ENCODE results near the gene GNB1L.

Gene GNB1L

DNA sequence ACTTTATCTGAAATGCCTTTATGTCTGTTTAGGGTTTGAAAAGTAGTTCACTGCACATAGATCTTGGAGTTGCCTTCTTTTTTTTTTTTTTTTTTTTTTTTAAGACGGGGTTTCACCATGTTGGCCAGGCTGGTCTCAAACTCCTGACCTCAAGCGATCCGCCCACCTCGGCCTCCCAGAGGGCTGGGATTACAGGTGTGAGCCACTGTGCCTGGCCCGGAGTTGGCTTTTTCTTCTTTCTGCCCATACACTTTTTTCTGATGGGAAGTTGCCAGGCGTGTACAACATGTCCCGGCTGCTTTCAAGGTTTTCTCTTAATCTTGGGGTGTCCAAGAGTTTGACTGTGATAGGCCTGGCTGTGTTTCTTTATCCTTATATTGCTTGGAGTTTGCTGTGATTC lies 12.9 kb upstream of the GNB1L start:
- TF ChIP-seq, protein P1, sequence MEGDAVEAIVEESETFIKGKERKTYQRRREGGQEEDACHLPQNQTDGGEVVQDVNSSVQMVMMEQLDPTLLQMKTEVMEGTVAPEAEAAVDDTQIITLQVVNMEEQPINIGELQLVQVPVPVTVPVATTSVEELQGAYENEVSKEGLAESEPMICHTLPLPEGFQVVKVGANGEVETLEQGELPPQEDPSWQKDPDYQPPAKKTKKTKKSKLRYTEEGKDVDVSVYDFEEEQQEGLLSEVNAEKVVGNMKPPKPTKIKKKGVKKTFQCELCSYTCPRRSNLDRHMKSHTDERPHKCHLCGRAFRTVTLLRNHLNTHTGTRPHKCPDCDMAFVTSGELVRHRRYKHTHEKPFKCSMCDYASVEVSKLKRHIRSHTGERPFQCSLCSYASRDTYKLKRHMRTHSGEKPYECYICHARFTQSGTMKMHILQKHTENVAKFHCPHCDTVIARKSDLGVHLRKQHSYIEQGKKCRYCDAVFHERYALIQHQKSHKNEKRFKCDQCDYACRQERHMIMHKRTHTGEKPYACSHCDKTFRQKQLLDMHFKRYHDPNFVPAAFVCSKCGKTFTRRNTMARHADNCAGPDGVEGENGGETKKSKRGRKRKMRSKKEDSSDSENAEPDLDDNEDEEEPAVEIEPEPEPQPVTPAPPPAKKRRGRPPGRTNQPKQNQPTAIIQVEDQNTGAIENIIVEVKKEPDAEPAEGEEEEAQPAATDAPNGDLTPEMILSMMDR (IDR thresholded peaks at IDR 0.05): no peak

DNA sequence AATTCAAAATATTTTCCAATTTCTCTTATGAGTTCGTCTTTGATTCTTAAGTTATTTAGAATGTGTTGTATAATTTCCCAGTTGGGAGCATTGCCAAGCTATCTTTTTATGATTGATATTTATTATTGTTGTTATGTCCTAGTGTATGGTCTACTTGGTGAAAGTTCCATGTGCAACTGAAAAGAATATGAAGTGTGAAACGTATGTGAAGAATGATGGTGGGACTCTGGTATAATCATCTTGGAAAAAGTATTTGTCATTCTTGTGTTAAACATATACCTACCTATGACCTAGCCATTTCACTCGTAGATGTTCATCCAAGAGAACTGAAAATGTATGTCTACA lies 12.0 kb upstream of the GNB1L start:
- TF ChIP-seq, protein P1 (IDR thresholded peaks at IDR 0.05): no peak

DNA sequence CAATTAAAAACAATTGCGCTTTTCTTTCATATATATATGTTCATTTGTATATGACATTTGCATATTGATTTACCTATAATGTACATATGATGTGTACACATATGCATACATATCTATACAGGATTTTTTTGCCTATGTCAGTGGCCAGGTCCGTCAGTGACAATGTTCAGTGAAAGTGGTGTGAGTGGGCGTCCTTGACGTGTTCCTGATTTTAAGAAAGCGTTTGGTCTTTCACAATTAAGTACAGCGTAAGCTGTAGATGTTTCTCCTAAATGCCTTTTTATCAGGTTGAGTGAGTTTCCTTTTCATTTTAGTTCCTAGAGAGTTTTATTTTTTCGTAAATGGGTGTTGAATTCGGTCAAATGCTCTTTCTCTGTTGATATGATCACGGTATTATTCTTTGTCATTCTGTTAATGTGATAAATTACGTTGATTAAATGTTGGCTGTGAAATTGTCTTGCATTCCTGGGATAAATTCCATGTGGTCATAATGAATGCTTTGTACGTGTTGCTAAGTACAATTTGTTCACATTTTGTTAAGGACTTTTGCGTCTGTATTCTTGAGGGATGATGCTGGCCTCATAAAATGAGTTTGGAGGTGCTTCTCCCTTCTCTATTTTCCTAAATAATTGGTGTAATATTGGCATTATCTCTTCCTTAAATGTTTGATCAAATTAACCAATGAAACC lies 10.6 kb upstream of the GNB1L start:
- TF ChIP-seq, protein P1 (IDR thresholded peaks at IDR 0.05): no peak

DNA sequence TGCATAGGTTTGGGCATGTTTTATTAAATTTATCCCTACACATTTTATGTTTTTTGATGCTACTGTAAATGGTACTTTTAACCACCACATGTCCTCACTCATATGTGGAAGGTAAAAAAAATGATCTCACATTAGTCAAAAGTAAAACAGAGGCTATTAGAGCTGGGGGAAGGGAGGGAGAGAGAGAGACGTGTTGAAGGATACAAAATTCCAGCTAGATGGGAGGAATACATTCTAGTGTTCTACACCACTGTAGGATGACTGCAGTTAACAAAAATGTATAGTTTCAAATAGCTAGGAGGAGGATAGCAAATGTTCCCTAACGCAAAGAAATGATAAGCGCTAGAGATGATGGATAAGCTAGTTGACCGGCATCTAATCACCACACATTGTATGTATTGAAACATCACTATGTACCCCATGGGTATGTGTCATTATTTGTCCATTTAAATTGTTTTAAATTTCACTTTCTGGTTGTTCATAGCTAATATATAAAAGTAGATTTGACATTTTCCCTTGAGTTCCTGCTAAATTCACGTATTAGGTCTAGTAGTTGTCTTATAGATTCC lies 9.9 kb upstream of the GNB1L start:
- TF ChIP-seq, protein P1 (IDR thresholded peaks at IDR 0.05): no peak

DNA sequence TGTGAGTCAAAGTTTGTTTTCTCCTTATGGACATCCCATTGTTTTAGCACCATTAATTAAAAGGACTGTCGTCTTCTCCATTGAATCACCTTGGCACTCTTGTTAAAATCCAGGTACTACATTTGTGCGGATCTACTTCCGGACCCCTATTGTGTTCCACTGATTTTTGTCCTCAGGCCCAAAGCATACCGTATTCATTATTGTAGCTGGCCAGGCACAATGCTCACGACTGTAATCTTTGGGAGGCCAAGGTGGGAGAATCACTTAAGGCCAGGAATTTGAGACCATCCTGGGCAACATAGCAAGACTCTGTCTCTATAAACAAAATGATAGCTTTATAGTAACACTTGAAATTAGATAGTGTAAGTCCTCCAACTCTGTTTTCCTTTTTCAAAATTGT lies 8.9 kb upstream of the GNB1L start:
- TF ChIP-seq, protein P1 (IDR thresholded peaks at IDR 0.05): no peak

DNA sequence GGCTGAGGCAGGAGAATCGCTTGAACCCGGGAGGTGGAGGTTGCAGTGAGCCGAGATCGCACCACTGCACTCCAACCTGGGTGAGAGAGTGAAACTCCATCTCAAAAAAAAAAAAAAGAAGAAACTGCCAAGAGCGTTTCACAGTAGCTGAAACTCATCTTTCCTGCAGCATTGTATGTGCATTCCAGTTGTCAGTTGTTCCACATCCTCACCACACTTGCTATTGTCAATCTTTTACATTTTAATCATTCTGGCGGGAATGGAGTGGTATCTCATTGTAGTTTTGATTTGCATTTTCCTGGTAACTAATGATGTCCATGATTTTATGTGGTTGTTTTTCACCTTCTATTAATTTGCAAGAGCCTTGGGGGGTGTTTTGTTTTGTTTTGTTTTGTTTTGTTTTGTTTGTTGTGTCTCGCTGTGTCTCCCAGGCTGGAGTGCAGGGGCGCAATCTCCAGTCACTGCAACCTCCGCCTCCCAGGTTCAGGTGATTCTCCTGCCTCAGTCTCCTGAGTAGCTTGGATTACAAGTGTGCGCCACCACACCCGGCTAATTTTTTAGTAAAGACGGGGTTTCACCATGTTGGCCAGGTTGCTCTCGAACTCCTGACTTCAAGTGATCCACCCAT lies 8.1 kb upstream of the GNB1L start:
- TF ChIP-seq, protein P1 (IDR thresholded peaks at IDR 0.05): no peak

DNA sequence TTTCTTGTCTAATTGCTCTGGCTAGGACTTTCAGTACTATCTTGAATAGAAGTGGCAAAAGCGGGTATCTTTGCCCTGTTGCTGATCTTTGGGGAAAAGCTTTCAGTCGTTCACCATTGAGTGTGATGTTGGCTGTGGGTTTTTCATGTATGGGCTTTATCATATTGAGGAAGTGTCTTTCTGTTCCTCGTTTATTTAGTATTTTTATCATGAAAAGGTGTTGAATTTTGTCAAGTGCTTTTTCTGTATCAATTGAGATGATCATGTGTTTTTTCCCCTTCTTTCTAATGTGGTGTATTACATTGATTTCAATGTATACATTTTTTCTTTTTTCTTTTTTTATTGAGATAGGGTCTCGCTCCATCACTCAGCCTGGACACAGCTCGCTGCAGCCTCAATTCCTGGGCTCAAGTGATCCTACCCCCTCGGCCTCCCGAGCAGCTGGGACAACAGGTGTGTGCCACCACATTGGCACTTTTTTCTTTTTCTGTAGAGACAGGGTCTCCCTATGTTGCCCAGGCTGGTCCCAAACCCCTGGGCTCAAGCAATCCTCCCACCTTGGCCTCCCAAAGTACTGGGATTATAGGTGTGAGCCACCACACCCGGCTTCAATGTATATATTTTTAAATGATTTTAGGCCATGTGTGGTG lies 5.3 kb upstream of the GNB1L start:
- TF ChIP-seq, protein P1 (IDR thresholded peaks at IDR 0.05): no peak
